Measurements from ENCODE around the gene CYP46A1.

The CYP46A1 gene

GRCh38 chr14:99678198-99678597 is 5.9 kb upstream of the CYP46A1 start:
- no peak overlapping the region for H3K4me3 ChIP-seq (ENCODE audit: low read length)
- no peak for DNase-seq (ENCODE audit: low read depth)
- TF ChIP-seq CTCF (IDR thresholded peaks at IDR 0.05; ENCODE audit: insufficient read depth, low read depth, low read length, missing control alignments) = no peak

GRCh38 chr14:99679111-99679510 is 5.0 kb upstream of the CYP46A1 start:
- no peak for TF ChIP-seq CTCF (IDR thresholded peaks at IDR 0.05; ENCODE audit: insufficient read depth, low read depth, low read length, missing control alignments)
- H3K4me3 ChIP-seq (ENCODE audit: low read length) = no peak overlapping the region
- no peak for DNase-seq (ENCODE audit: low read depth)

GRCh38 chr14:99679543-99679942 is 4.6 kb upstream of the CYP46A1 start:
- DNase-seq (ENCODE audit: low read depth) = no peak
- no peak for TF ChIP-seq CTCF (IDR thresholded peaks at IDR 0.05; ENCODE audit: insufficient read depth, low read depth, low read length, missing control alignments)
- no peak overlapping the region for H3K4me3 ChIP-seq (ENCODE audit: low read length)

- TF ChIP-seq CTCF (IDR thresholded peaks at IDR 0.05; ENCODE audit: insufficient read depth, low read depth, low read length, missing control alignments) = no peak
- no peak overlapping the region for H3K4me3 ChIP-seq (ENCODE audit: low read length)
- no peak for DNase-seq (ENCODE audit: low read depth)
Measured at GRCh38 chr14:99679996-99680395, 4.1 kb upstream of the CYP46A1 start.

- H3K4me3 ChIP-seq (ENCODE audit: low read length) = no peak overlapping the region
- TF ChIP-seq CTCF (IDR thresholded peaks at IDR 0.05; ENCODE audit: insufficient read depth, low read depth, low read length, missing control alignments) = no peak
- DNase-seq (ENCODE audit: low read depth) = no peak
Measured at GRCh38 chr14:99681101-99681831, 2.8 kb upstream of the CYP46A1 start.

GRCh38 chr14:99681832-99682148 is 2.3 kb upstream of the CYP46A1 start:
- no peak for TF ChIP-seq CTCF (IDR thresholded peaks at IDR 0.05; ENCODE audit: insufficient read depth, low read depth, low read length, missing control alignments)
- no peak for DNase-seq (ENCODE audit: low read depth)
- H3K4me3 ChIP-seq (ENCODE audit: low read length) = no peak overlapping the region
